GM21717 (cell line): ENCODE results near the gene MATR3.
A peak's percentile ranks its signal among the peaks of the same experiment; 100 is the strongest.

ENCODE experiments used
- ATAC-seq: cut with Tn5 transposase; IDR thresholded peaks from one replicate; pipeline ENCODE4 v1.9.1; 2021; ENCODE audit warnings: mild to moderate bottlenecking, moderate library complexity; ENCODE audit not compliant: unreplicated experiment

MATR3 gene

DNA sequence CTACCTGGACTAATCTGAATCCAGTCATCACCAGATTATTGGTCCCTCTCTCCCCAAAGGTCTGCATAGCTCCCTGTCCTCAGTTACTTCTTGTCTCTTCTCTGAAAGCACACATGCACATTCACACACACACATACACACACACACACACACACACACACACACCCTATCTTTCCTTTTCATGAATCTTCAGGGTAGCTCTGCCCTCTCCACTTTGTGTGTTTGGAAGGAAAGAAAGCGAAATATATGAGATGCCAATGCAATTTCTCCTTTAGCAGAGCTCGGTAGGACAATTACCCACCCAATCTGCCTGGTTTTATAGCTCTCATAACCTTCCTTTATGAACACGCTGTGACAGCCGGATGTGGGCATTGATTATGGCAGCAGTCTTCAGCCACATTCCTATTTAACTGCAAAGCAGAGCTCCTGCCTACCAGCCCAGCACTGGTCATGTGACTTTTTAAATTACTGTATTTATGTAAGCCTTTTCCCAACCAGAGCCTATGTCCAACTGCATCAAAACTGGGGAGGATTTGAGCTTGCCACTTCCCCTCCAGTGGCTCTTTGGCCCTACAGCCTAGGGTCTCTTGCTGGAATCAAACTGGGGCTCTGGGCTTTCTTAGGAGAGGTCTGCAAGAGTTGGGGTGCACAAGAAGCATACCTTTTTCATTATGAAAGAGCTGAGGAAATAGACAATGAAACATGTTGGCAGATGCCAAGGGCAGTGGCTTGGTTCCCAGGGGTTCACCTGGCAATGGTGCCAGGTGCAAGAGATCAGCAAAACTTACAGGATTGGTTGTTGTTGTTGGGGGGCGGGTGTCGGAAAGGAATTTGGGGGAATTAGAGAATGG is 20.8 kb upstream of the MATR3 start:
- ATAC-seq: no peak

DNA sequence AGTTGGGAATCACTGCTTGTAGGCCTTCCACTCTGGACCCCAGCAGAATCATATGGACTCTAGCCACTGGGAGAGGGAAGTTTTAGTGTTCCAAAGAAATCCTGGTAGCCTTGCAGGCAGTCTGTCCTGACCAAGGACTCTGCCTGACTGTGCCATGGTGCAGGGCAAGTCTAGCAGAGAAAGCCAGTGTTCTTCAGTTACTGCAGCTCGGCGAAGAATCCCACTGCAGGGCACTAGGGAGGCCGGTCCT is 20.3 kb upstream of the MATR3 start:
- ATAC-seq: no peak

DNA sequence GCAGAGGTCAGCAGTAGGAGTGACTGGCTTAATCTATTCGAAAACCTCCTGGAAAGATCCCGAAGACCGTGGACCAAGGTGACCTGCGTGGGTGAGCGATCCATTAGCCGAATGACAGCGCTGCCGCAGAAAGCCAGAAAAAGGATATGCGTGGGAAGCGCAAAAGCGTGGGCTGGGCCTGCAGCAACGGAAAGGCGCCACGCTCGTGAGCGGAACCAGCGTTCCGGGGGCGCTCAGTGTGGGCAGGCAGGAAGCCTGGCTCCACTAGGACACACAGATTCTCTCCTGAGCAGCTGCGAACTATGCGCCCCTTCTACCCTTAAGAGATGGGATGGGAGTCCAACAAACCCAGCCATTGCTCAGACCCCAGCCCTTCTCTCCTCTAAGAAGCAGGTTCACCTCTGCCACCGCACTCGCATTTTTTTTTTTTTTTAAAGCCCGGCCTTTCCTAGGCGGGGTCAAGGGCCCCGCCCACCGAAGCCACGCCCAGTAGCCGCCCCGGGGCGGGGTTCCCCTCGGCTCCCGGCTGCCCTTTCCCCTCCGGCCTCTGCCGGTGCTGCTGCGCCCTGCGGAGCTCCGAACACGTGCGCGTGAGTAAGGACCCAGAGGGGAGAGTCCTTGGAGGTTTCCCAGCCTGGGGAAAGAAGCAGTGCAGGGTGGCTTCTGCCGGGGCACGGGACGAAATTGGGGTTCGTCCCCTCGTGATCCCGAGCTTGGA is 19.8 kb upstream of the MATR3 start:
- ATAC-seq: peak; percentile 71

DNA sequence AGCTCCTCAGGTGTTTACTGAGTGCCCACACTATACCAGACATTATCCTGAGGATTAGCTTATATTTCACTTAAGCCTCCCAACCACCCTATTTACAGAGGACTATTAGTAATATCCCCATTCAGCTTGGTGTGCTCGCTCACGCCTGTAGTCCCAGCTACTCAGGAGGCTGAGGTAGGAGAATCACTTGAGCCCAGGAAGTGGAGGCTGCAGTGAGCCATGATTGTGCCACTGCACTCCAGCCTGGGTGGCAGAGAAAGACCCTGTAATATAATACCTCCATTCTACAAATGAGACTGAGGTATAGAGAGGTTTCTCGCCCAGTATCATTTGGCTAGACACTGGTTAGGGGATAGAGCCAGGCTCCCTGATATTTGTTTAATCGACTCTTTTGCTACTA is 18.0 kb upstream of the MATR3 start:
- no peak for ATAC-seq

DNA sequence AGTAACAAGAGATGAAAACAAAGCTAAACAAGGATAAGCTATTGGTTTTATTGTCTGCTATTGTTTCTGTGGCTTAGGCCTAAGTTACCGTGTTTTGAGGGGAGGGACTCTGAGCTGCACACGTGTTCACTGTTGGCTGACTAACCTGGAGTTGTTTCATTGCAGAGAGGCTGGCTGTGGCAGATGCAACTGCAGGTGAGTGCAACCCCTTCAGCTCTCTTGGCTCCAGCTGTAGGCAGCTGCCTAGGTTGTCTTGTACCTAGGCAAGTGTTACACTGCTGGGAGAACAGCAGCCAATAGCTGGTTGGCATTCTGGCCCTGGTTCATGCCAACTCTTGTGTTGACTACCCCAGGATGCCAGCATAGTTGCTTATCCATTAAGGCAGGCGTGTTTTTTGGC is 17.6 kb upstream of the MATR3 start:
- ATAC-seq: no peak

DNA sequence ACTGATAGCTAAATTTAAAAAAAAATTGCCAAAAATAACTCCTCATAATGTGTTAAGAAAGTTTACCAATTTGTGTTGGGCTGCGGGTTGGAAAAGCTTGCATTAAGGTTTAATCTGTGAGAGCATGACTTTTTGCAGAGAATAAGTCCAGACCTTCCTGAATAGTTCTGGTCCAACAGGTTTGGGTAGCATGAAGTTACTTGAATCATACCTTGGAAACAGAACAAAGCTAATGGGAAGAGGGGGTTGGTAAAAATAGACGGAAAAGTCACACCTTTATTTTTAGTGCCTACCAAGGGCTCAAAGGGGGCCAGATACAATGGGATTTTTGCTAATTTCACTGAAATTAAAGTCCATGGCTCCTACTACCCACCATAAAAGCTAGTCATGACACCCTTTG is 17.1 kb upstream of the MATR3 start:
- no peak for ATAC-seq

DNA sequence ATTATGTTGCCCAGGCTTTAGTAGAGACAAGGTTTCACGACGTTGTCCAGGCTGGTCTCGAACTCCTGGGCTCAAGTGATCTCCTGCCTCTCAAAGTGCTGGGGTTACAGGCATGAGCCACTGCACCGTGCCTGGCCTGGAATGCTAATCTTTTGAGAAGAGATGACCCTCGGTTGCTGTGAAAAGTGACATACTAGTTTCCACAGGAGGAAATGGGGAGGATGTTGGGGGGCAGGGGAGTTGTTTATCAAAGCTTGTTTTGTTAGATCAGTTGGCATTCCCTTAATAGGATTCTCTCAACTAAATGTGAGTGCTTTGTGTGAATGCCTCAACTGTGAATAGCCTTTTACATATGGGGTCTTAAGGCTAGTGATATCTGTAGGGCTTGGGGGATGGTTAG is 16.4 kb upstream of the MATR3 start:
- no peak for ATAC-seq

DNA sequence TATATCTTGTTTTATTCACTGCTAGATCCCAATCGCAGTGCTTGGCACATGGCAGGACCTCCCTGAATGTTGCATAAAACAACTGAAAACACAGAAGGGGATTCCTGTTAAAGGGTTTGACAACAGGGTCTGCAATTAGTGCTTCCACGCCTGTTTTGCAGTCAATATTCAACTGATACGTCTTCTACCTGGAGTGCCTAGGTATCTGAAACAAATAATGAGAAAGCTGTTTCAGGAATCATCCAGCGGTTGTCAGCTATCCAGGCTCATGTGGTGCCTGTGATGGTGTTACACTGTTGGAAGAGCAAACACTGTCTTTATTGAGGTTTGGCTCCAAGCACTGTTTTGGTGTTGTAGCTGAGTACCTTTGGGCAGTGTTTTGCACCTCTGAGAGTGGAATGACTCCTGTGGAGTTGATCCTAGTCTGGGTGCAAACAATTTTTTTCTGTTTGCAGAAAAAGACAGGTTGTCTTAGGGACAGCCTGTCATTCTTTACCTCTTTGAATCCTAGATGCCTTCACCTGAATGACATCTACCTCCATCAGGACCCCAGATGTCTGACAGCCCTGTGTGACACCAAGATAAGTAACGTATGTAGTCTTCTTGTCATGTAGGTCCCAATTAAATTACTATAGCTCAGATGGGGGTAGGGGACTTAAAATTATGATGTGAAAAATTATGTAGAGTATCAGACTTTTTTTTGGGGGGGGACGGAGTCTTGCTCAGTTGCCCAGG is 14.8 kb upstream of the MATR3 start:
- no peak for ATAC-seq

DNA sequence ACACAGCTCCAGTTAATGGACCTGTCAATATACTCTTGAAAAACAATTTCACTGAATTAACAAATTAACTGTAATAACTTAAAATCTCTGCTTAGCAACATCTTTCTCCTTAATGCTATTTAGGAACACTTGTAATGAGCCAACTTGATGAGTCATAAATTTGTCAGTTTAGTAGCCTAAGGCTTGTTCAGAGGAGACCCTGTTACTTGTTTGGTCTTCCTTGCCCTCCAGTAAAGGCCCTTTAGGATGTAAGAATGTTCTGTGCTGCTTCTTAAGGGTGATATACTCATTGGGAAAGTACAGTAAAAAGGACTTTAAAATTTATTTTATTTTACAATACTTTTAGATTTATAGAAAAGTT is 11.4 kb upstream of the MATR3 start:
- no peak for ATAC-seq

DNA sequence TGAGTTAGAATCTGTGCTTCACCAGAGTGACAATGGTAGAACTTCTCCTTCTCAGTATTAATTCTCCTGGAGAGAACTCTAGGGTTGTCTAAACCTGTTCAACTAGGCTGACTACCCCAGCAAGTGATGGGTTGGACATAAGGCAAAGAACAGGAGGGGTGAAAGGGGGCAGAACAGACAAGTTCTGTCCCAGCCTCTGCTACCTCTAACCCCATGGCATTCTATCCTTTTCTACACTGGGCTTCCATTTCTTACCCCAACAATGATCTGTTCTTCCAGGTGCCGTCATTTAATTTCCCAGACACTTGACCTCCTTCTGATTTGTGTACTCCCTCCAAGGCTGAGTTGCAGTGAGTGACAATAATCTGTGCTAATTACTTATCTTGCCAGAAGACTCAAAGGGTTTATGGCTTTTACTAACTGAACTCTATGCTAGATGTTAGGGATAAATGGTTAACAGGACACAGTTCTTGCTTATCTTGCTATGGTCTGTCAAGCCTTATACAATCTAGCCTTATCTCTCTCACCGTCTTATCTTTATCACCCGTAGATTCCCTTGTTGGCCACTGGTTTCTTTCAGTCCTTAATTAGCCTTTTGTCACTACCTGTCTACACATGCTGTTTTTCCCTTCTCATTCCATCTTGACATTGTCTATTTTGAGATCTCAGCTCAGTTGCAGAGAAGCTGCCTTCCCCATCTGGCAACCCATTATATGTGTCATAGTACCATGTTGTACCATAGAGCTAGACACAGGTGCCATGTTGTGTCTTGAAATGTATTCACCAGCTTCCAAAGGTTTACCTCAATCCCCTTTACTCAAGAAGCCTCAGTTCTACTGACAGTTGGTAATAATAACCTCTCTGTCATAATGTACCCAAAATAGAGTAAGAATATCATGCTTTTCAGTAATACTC is 10.0 kb upstream of the MATR3 start:
- no peak for ATAC-seq

DNA sequence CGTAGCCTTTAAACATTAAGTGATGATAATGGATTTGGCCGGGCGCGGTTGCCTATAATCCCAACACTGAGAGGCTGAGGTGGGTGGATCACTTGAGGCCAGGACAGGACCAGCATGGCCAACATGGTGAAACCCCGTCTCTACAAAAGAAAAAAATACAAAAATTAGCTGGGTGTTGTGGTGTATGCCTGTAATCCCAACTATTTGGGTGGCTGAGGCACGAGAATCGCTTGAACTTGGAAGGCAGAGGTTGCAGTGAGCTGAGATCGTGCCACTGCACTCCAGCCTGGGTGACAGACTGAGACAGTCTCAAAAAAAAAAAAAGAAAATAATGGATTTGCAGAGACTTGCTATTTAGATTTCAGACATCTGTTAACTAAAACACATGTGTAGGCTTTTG is 9.2 kb upstream of the MATR3 start:
- no peak for ATAC-seq

DNA sequence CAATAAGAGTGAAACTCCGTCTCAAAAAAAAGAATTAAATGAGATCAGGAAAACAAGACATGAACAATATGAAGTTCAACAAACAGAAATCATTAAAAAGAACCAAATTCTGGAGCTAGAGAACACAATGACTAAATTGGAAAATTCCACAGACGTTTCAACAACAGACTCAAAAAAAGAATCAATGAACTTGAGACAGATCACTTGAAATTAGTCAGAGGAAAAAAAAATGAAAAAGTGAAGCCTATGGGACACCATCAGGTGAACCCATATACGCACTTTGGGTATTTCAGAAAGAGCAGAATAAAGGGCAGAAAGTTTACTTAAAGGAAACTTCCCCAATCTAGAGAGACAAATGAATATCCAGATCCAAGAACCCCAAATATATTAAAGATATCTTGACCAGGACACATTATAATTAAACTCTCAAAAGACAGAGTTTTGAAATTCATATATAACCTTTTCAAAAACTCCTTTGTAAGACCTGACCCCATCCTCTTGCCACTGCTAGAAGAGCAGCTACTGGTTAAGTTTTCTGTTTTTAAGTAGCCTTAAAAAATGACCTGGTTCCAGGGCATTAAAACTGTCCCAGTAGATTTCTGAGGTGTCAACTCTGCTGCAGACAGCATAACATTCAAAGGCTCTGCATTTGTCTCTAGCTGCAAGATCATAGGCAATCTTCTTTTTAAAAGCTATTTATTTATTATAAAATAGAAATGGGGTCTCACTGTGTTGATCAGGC is 7.7 kb upstream of the MATR3 start:
- no peak for ATAC-seq

DNA sequence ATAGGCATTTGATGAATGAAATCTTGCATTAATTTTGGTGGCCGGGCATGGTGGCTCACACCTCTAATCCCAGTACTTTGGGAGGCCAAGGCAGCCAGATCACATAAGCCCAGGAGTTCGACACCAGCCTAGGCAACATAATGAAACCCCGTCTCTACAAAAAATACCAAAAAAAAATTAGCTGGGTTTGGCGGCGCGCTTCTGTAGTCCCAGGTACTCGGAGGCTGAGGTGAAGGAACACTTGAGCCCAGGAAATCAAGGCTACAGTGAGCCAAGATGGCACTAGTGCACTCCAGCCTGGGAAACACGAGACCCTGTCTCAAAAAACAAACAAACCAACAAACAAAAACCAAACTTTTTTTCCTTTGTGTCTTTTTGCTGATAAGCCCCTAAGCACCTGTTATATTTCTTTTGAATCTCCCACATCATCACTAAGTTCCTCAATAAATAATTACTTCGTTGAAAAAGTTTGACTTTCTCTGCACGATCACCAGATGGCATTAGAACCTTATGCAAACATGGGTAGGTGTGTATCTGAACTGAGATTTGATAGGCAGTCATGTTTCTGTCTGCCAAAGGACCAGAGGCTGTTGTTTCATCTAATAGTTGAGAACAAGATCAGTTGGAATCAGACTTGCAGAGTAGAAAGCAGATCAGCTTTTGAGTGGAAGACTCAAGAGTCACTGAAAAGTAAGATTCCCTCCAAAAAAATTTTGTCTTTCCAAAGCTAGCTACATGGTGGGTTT is 5.5 kb upstream of the MATR3 start:
- ATAC-seq: no peak

DNA sequence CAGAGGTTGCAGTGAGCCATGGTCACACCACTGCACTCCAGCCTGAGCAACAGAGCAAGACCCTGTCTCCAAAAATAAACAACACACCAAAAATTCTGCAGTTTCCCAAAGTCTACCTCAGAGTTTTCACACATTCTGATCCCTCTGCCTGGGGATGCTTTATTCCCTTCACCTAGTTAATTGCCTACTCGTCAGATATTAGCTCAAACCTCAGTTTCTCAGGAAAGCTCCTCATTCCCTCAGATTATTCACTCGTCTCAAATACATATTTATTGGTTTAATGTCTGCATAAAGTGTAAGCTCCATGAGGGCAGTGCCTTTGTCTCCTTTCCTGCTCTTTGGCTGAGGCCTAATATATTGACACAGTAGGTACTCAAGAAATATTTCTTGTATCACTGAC is 2.5 kb upstream of the MATR3 start:
- no peak for ATAC-seq

DNA sequence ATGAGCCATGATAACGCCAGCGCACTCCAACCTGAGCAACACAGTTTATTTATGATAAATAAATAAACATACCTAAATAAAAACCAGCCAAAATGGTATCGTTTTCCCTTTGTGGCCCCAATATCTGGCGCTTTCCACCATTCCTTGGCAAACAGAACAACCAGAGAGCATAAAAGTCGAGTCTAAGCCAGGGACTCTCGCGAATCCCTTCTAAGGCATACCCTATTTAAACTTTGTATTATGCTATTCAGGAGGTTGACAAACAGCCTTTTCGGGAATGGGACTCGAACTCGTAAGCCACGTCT is 386 bp upstream of the MATR3 start:
- no peak for ATAC-seq

DNA sequence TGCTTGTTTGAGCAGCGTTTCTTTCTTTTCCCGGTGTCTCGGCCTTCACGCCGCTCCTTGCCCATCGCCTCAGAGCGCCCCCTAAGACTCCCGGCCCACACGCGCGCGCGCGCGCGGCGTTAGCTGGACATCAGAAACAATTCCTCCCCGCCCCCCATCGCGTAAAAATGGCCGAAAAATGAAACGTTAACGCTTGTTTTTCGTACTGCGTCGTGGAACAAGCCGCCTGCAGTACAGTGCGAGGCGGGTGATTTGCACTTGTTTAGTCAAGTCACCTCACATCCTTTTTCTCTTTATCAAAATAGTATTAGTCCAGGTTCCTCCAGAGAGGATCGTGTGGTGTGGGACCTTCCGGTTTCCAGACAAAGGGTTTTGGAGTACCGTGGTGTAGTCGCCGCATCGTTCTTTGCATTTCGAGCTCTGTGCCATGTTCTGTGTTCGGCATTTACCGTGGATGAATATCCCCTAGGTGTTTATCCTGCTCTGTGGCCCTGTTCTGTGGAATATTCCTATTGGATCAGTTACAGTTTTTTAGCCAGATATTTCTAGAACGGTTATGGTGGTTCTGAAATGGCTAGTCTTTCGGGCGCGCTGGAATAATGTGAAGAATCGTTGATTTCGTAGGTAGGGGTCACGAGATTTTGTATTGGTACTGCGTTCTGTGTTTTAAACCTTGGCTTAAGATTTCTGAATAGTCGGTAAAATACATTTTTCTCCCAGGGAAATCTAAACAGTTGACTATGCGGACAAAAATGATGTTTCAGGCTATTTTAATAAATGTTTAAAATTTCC is 1.0 kb downstream of the MATR3 start:
- ATAC-seq: peak; percentile 32

DNA sequence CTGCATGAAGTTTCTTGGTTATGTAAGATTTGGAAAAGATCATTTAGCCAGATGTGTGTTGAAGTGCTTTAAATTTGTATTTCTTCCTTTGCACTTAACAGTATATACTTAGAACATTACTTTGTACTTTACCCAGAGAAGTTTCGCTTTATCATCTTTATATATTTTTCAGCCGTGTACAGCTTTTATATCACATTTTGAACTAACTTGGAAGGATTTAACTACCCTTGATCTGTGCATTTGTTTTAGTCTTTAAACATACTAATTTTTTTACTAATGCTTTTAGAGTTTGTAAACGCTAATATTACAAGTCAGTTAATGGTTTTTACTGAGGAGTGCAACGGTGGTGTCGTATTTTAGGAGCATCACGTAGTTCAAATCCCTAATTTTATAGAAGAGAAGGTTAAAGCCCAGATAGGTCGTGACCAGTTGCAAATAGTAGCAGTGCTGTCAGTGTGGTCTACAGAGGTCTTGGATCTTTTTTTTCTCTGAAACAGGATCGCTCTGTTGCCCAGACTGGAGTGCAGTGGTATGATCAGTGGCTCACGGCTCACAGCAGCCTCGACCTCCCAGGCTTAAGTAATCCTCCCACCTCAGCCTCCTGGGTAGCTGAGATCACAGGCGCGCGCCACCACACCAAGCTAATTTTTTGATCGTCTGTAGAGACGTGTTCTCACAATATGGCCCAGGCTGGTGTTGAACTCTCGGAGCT is 2.0 kb downstream of the MATR3 start:
- no peak for ATAC-seq

DNA sequence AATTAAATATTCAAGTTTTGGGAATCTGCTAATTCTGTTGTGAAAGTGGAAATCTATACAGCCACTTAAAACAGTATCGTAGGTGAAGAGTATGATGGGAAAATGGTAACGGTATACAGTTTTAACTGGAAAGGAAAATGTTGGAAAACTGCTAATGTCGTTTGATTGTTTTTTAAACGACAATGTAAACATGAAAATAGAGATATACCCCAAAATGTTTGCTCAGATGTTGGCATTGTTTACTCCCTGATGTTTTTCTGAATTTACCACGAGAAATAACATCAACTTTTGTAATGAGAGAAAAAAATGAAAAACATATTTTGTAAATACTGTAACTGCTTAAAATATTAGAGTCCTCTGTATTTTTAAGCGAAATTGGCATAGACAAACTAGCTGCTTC is 2.7 kb downstream of the MATR3 start:
- ATAC-seq: no peak
